GM12878 (cell line): ENCODE measurements around the gene RCBTB2. TPM values are rescaled to one million over a fixed set of nuclear protein-coding genes. Genes with fewer than 3 reads are reported as not detected.

Source experiments
- NBN ChIP-seq: fragments of 450-650 bp; IDR thresholded peaks from 2 replicates; pipeline ENCODE4 v1.6.1; 2016
- ZBTB4 ChIP-seq: fragments of 450-650 bp; formaldehyde crosslinking; IDR thresholded peaks from 2 replicates; pipeline ENCODE4 v1.4.0; 2022; ENCODE audit warnings: mild to moderate bottlenecking, moderate library complexity
- polyA plus RNA-seq, 11 experiments: library from polyadenylated mRNA; depleted of rRNA in 4 of 11; unstranded in 6 of 11; stranded (reverse) in 5 of 11; fragments of >200 nt; fragmentation: Nextera tagmentation in 4 of 11; fragmentation: Illumina TruSeq in 1 of 11; extraction: Ambion mirVana in 4 of 11; extraction: Trizol in 1 of 11; gene quantifications; 1 replicate in 1 of 11; 2 replicates in 10 of 11; pipeline versions ENCODE4 v1.2.1 to v1.2.3, GENCODE V29; 2011 to 2016; ENCODE audit warnings: inconsistent platforms in 2 of 11, missing spikeins in 2 of 11, low read depth in 1 of 11
- total RNA-seq, 4 experiments: library from RNA; depleted of rRNA in 3 of 4; stranded (reverse); fragments of >200 nt in 3 of 4; fragmentation: Illumina TruSeq in 1 of 4; extraction: Trizol in 1 of 4; gene quantifications; 2 replicates each; pipeline versions ENCODE4 v1.2.1 to v1.2.3, GENCODE V29; 2013 to 2021
- TF ChIP-seq, protein P1 (sequence below): fragments of 150-350 bp; IDR thresholded peaks from 2 replicates; pipeline ENCODE4 v1.6.1; 2016; ENCODE audit warnings: low read depth, low read length

RCBTB2 gene
- total and polyA plus RNA-seq, 10 of the 15 experiments (the other 5 are each of a cell fraction or from before 2014, with no cell fraction given) = 5.0 to 16.0 (median 8.5) TPM

GRCh38 chr13:48569104-48569666 lies 36.3 kb upstream of the RCBTB2 start (continued):
- TF ChIP-seq, protein P1, sequence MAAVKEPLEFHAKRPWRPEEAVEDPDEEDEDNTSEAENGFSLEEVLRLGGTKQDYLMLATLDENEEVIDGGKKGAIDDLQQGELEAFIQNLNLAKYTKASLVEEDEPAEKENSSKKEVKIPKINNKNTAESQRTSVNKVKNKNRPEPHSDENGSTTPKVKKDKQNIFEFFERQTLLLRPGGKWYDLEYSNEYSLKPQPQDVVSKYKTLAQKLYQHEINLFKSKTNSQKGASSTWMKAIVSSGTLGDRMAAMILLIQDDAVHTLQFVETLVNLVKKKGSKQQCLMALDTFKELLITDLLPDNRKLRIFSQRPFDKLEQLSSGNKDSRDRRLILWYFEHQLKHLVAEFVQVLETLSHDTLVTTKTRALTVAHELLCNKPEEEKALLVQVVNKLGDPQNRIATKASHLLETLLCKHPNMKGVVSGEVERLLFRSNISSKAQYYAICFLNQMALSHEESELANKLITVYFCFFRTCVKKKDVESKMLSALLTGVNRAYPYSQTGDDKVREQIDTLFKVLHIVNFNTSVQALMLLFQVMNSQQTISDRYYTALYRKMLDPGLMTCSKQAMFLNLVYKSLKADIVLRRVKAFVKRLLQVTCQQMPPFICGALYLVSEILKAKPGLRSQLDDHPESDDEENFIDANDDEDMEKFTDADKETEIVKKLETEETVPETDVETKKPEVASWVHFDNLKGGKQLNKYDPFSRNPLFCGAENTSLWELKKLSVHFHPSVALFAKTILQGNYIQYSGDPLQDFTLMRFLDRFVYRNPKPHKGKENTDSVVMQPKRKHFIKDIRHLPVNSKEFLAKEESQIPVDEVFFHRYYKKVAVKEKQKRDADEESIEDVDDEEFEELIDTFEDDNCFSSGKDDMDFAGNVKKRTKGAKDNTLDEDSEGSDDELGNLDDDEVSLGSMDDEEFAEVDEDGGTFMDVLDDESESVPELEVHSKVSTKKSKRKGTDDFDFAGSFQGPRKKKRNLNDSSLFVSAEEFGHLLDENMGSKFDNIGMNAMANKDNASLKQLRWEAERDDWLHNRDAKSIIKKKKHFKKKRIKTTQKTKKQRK = no peak
- TF ChIP-seq NBN (no peak), ZBTB4 (no peak)
- TF ChIP-seq, all 136 proteins: peak for 0
